Fibroblast of lung (primary cell): ENCODE results near the gene NECTIN3. TPM values are rescaled to one million over a fixed set of nuclear protein-coding genes. Genes with fewer than 3 reads are reported as not detected.

Source experiments
- DNase-seq, 2 donors: peaks; one replicate each; pipeline versions ENCODE4 v3.0.0 to v3.0.0-alpha.2; 2010; ENCODE audit warnings: low read depth in 2 of 2
- H2AFZ ChIP-seq: 2 replicates; pipeline ENCODE4 v1.5.1; 2012; ENCODE audit warnings: low read length, control low read depth, inconsistent platforms
- H3K27ac ChIP-seq: 2 replicates; pipeline ENCODE4 v1.5.1; 2011; ENCODE audit warnings: low read length, control low read depth; ENCODE audit not compliant: insufficient read depth
- H3K27me3 ChIP-seq: 2 replicates; pipeline ENCODE4 v1.5.1; 2011; ENCODE audit warnings: mild to moderate bottlenecking, low read length; ENCODE audit not compliant: control insufficient read depth, insufficient read depth
- H3K36me3 ChIP-seq: 2 replicates; pipeline ENCODE4 v1.5.1; 2011; ENCODE audit warnings: low read length; ENCODE audit not compliant: control insufficient read depth, insufficient read depth
- H3K4me1 ChIP-seq: 2 replicates; pipeline ENCODE4 v1.5.1; 2011; ENCODE audit warnings: low read length; ENCODE audit not compliant: control insufficient read depth, insufficient read depth; ENCODE audit errors: extremely low read depth
- H3K4me2 ChIP-seq: 2 replicates; pipeline ENCODE4 v1.5.1; 2011; ENCODE audit warnings: low read length, control low read depth; ENCODE audit not compliant: insufficient read depth; ENCODE audit errors: extremely low read depth
- H3K4me3 ChIP-seq, 4 experiments: fragments of 200-600 bp in 1 of 4; sonication (generic) in 1 of 4; replicated peaks in 1 of 4; 2 replicates each; pipeline ENCODE4 v1.5.1; 2011 to 2016; ENCODE audit warnings: low read length in 4 of 4, low read depth in 3 of 4, mild to moderate bottlenecking in 3 of 4, control low read depth in 2 of 4, inconsistent platforms in 1 of 4, mixed read lengths in 1 of 4; ENCODE audit not compliant: insufficient read depth in 1 of 4; ENCODE audit errors: control extremely low read depth in 1 of 4
- H3K79me2 ChIP-seq: 2 replicates; pipeline ENCODE4 v1.5.1; 2012; ENCODE audit warnings: mild to moderate bottlenecking, low read length, inconsistent platforms; ENCODE audit not compliant: control insufficient read depth, insufficient read depth
- H3K9ac ChIP-seq: 2 replicates; pipeline ENCODE4 v1.5.1; 2011; ENCODE audit warnings: mild to moderate bottlenecking, low read length, control low read depth; ENCODE audit not compliant: insufficient read depth
- H3K9me3 ChIP-seq: 2 replicates; pipeline ENCODE4 v1.5.1; 2012; ENCODE audit warnings: low read depth, low read length; ENCODE audit not compliant: control insufficient read depth, insufficient read depth
- H4K20me1 ChIP-seq: 2 replicates; pipeline ENCODE4 v1.5.1; 2011; ENCODE audit warnings: low read length; ENCODE audit not compliant: control insufficient read depth, insufficient read depth; ENCODE audit errors: extremely low read depth
- EZH2 ChIP-seq: IDR thresholded peaks from 2 replicates; pipeline ENCODE4 v1.5.1; 2012; ENCODE audit warnings: low read length, control low read depth, mild to moderate bottlenecking; ENCODE audit errors: missing control alignments
- polyA plus RNA-seq, 2 donors: library from polyadenylated mRNA; depleted of rRNA in 1 of 2; stranded (reverse) in 1 of 2; unstranded in 1 of 2; fragments of >200 nt; gene quantifications; 2 replicates each; pipeline ENCODE4 v1.2.1, GENCODE V29; 2011 to 2012; ENCODE audit warnings: missing spikeins in 1 of 2
- total RNA-seq: library from RNA; depleted of rRNA; stranded (reverse); fragments of >200 nt; gene quantifications from 2 replicates; pipeline ENCODE4 v1.2.1, GENCODE V29; 2014
- TF ChIP-seq, protein P1 (sequence below), 2 donors: IDR thresholded peaks in 1 of 2; conservative IDR thresholded peaks in 1 of 2; 1 replicate in 1 of 2; 2 replicates in 1 of 2; pipeline ENCODE4 v1.5.1; 2011 to 2012; ENCODE audit warnings: low read length in 2 of 2, control low read depth in 1 of 2, inconsistent platforms in 1 of 2, low read depth in 1 of 2, mild to moderate bottlenecking in 1 of 2

Gene NECTIN3
- total and polyA plus RNA-seq, 2 donors (not counting 1 experiment from before 2014, with no cell fraction given), result 46.9 to 58.1 TPM

DNA sequence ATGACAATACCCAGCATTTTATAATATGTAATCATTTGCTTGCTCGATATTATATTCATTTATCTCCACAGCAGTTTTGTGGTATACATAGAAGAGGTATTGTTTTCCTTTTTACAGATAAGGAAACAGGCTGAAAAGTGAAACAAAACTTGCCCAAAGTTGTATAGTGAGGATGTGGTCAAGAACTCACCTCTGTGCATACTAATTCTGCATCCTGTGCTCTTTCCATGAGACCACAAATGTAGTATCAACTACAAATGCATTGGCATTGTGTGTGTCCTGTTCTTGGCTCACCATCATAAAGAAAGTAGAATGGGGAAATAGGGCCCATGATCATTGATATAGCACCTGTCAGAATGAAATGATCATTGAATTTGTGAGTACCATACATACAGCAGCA is 167.3 kb downstream of the NECTIN3 start:
- Histone ChIP-seq H4K20me1 (no peaks in the 10 kb centered on the region), H3K36me3 (no peaks in the 10 kb centered on the region), H2AFZ (no peak overlapping the region), H3K4me3 (no peak overlapping the region), H3K4me1 (peaks cover 2% of the 10 kb centered on the region), H3K27ac (no peak overlapping the region), H3K79me2 (no peaks in the 10 kb centered on the region), H3K4me2 (no peak overlapping the region), H3K9ac (no peak overlapping the region), H3K9me3 (no peaks in the 10 kb centered on the region), H3K27me3 (no peaks in the 10 kb centered on the region)
- TF ChIP-seq EZH2, result no peak
- TF ChIP-seq, protein P1, sequence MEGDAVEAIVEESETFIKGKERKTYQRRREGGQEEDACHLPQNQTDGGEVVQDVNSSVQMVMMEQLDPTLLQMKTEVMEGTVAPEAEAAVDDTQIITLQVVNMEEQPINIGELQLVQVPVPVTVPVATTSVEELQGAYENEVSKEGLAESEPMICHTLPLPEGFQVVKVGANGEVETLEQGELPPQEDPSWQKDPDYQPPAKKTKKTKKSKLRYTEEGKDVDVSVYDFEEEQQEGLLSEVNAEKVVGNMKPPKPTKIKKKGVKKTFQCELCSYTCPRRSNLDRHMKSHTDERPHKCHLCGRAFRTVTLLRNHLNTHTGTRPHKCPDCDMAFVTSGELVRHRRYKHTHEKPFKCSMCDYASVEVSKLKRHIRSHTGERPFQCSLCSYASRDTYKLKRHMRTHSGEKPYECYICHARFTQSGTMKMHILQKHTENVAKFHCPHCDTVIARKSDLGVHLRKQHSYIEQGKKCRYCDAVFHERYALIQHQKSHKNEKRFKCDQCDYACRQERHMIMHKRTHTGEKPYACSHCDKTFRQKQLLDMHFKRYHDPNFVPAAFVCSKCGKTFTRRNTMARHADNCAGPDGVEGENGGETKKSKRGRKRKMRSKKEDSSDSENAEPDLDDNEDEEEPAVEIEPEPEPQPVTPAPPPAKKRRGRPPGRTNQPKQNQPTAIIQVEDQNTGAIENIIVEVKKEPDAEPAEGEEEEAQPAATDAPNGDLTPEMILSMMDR (conservative IDR thresholded peaks at IDR 0.05 in 1 of 2, IDR thresholded peaks at IDR 0.05 in 1 of 2; ENCODE audit: low read depth in 1 of 2, low read length in 2 of 2), result no peak
- no peak for DNase-seq

DNA sequence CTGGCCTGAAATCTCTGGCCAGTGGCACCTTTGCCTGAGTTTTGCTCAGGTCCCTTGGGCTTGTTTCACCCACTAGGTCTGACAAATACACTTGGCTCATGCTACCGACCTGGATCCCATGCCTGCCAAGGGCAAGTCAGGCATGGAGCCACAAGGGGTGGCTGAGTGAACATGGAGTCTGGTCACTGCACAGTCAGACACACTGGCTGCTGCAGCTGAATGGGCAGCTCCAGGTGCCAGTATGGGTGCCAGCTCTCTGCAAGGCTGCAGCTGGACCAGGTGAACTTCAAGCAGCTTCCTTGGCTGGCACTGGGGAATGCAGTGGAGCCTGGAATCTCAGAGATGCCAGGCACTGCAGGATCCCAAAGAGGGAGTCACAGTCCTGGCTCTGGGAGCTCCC is 170.3 kb downstream of the NECTIN3 start:
- no peak for DNase-seq
- H3K9ac ChIP-seq, result no peak overlapping the region
- H3K4me2 ChIP-seq, result no peak overlapping the region
- H3K9me3 ChIP-seq, result no peaks in the 10 kb centered on the region
- H3K36me3 ChIP-seq, result no peaks in the 10 kb centered on the region
- H3K27ac ChIP-seq, result no peak overlapping the region
- TF ChIP-seq, protein P1 (conservative IDR thresholded peaks at IDR 0.05 in 1 of 2, IDR thresholded peaks at IDR 0.05 in 1 of 2; ENCODE audit: low read depth in 1 of 2, low read length in 2 of 2), result no peak
- TF ChIP-seq EZH2, result no peak
- no peaks in the 10 kb centered on the region for H3K79me2 ChIP-seq
- H2AFZ ChIP-seq, result no peak overlapping the region
- no peak overlapping the region for H3K4me3 ChIP-seq
- peaks cover 2% of the 10 kb centered on the region for H3K4me1 ChIP-seq
- H4K20me1 ChIP-seq, result no peaks in the 10 kb centered on the region
- H3K27me3 ChIP-seq, result no peaks in the 10 kb centered on the region
